Right ventricle myocardium inferior (tissue), 1 donor: ENCODE results near the gene ZNF414. TPM values are rescaled to one million over a fixed set of nuclear protein-coding genes. Genes with fewer than 3 reads are reported as not detected.
"Not testable (repeated sequence)": the region's sequence is repeated elsewhere in the genome, so short reads cannot be mapped to it uniquely, and the experiment has no call there.

ENCODE experiments used
- ATAC-seq: fragments of 200-7000 bp; cut with Tn5 transposase; one replicate; pipeline ENCODE4 v1.9.1; 2020; ENCODE audit warnings: mild to moderate bottlenecking, moderate library complexity
- DNase-seq: peaks from one replicate; pipeline ENCODE4 v3.0.0; 2021; ENCODE audit errors: missing footprints
- intact Hi-C: fragments of 100-400 bp; cut with DNase I; formaldehyde crosslinking; loops from one replicate; pipeline ENCODE4 v1.11.0; 2022
- total RNA-seq: library from RNA; stranded (reverse); fragmentation: NEBNext Ultra II Directional; extraction: Animal tissue kit (Norgen Biotek cat#: 25700); gene quantifications from one replicate; pipeline ENCODE4 v1.2.1, GENCODE V29; 2021
- donor health status: DM: no; HTN: yes; CAD: no; lungs with severe emphysema.

Gene ZNF414
- total RNA-seq, 1 donor from 2014 or later = 9.8 TPM

DNA sequence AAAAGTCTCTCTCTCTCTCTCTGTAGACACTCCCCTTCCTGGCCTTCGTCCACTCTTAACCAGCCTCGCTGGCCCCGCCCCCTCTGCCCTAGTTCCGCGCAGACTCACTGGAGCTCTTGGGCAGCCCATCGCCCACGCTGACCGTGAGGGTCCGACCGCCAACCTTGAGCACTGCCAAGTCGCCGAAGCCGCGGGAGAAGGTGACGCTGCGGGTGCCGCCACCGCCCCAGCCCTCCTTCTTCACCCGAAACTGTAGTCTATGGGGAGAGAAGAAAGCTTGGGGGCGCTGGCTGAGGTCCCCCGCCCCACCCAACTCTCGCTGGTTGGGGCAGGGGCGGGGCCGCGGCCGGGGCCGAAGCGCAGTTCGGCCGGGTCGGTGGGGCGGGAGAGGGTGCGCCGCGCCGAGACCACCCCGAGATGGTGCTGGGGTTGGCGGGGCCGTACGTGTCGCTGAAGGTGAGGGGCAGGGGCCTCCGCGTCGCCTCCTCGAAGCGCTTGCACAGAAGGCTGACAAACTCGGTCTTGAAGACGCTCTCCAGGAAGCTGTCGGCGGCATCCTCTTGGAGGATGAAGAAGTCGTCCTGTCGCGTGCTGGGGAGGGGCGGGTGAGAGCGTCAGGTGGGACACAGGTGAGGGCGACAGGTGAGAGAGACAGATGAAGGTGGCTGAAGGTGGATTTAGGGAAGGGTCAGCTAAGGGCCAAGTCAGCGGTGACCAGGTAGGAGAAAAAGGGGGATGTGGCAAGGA, 12.6 kb upstream of the ZNF414 start:
- peak; percentile 91 for DNase-seq
- intact Hi-C loops = no loop called here
- ATAC-seq = peak; percentile 78

DNA sequence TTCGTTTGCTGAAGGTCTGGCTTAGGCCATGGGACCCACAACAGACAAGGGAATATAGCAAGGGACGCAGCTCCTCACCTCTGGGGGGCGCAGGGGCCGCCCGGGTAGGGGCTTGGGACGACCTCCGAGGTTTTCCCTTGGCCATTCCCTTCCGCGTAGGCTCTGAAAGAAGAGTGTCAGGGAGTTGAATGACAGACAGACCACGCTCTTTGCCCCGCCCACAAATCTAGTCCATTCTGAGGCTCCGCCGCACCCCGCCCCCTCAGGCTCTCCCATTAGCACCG, 11.4 kb upstream of the ZNF414 start:
- intact Hi-C loops = no loop called here
- no peak for ATAC-seq

DNA sequence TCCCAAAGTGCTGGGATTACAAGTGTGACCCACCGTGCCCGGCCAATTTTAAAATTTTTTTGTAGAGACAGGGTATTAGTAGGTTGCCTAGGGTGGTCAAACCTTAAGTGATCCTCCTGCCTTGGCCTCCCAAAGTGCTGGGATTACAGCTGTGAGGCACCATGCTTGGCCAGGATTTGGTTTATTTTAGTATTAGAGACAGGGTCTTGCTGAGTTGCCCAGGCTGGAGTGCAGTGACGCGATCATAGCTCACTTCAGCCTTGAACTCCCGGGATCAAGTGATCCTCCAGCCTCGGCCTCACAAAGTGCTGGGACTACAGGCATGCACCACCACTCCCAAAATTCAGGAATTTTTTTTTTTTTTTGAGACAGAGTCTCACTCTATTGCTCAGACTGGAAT, 5.4 kb upstream of the ZNF414 start:
- intact Hi-C loops = loop anchor here (10.0 kb wide), 1 partner anchor 255 kb away; no protein-coding TSS in a partner anchor
- DNase-seq (peak; percentile 30), ATAC-seq (no peak)

More for the DNA sequence above, 11.4 kb upstream of the ZNF414 start:
- no peak for DNase-seq

DNA sequence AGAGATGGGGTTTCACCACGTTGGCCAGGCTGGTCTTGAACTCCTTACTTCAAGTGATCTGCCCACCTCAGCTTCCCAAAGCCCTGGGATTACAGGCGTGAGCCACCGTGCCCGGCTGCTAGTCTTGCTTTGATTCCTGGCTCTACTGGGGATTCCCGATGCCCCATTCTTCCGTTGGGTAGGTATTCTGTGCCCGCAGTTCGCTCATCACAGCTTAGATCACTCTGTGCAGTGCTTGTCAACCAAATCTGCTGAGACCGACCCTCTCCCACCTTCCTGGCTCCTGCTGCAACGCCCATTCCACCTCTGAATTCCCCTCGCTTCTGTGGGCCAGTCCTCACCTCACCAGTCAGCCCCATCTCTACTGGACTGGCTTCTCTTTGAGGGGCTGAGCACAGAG, 4.6 kb upstream of the ZNF414 start:
- ATAC-seq (no peak), DNase-seq (peak; percentile 14)
- intact Hi-C loops = loop anchor here (10.0 kb wide), 1 partner anchor 254 kb away; no protein-coding TSS in a partner anchor

DNA sequence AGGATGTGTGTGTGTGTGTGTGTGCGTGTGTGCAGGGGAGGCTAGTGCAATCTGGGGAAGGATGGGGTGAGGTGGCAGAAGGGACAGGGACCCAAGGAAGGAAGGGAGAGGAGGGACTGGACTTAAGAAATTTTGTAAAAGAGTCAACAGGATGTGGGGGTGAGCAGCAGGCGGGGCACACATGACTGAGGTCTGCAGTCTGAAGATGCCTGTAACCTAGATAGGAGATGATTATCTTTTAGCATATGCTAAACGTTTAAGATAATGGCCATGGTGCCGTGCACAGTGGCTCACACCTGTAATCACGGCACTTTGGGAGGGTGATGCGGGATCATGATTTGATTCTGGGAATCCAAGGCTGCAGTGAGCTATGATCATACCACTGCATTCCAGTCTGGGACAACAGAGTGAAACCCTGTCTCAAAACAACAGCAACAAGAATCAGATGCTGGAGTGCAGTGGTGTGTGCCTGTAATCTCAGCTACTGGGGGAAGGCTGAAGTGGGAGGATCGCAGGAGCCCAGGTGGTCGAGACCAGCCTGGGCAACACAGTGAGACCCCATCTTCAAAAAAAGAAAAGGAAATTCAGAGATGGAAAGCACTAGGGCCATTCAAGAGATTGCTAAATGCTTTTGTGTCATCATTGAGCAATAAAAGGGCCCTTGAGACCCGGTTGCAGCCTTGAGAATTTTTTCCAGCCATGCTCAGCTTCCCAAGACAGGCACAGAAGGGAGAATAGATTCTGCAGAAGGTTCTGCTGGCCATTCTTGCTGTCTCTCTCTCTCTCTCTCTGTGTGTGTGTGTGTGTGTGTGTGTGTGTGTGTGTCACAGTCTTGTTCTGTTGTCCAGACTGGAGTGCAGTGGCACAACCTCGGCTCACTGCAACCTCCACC, 3.8 kb upstream of the ZNF414 start:
- ATAC-seq (no peak), DNase-seq (peak; percentile 30)
- intact Hi-C loops = loop anchor here (10.0 kb wide), 1 partner anchor 253 kb away; no protein-coding TSS in a partner anchor

DNA sequence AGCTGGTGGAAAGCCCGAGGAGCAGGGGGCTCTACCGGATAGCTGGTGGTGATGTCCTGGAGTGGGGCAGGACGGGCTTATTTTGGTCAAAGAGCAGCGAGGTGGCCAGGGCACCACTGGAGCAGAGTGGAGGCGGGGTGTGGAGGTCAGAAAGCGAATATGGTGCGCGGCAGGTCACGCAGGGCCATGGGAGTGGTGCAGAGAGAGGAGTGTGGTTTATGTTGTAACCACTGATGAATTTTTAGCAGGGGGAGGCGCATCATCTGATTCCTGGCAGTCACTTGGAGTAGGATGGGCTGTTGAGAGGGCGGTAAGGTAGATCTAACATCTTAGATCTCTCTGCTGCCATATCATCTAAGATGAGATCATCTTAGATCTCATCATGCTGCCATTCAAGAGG, 1.4 kb upstream of the ZNF414 start:
- peak; percentile 72 for DNase-seq
- no peak for ATAC-seq
- intact Hi-C loops = loop anchor here (10.0 kb wide), 1 partner anchor 251 kb away; no protein-coding TSS in a partner anchor

DNA sequence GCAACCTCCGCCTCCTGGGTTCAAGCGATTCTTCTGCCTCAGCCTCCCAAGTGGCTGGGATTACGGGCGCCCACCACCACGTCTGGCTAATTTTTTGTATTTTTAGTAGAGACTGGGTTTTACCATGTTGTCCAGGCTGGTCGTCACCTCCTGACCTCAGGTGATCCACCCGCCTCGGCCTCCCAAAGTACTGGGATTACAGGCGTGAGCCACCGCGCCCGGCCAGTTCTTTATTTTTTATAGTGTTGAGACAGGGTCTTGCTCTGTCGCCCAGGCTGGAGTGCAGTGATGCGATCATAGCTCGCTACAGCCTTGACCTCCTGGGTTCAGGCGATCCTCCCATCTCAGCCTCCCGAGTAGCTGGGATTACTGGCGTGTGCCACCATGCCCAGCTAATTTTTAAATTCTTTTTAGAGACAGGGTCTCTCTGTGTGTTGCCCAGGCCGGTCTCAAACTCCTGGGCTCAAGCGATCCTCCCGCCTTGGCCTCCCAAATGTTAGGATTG, 590 bp upstream of the ZNF414 start:
- ATAC-seq = not testable (repeated sequence)
- peak; percentile 58 for DNase-seq
- intact Hi-C loops = loop anchor here (1.0 to 10.0 kb wide), 2 partner anchors 250 to 594 kb away; partner anchors contain the start of gene SNAPC2

DNA sequence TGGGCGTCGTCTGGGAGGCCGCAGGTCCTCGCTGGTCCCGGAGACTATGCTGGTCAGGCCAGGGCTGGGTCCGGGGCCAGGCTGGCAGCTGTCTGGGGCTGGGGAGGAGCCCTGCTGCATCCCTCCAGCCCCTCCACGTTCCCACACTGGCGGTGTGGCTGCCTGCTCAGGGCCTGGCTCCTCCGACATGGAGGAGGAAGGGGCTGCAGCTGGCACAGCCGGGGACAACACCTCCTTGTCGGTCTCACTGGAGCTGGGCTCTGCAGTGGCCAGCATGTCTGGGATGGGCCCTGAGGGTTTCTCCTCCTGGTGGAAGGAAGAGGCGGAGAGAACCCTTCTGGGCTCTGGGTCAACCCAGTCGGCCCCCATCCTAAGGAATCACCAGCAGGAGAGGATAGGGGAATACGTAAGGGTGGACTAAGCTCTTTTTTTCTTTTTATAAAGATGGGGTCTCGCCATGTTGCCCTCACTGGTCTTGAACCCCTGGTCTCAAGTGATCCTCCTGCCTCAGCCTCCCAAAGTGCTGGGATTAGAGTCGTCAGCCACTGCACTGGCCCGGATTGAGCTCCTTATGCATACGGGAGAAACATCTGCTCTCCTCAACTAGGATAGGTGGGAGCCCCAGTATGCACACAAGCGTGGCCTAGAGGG, 806 bp downstream of the ZNF414 start:
- ATAC-seq (no peak), DNase-seq (no peak)
- intact Hi-C loops = loop anchor here (2.0 to 10.0 kb wide), 2 partner anchors 100 to 248 kb away; partner anchors contain the start of gene MARCHF2

DNA sequence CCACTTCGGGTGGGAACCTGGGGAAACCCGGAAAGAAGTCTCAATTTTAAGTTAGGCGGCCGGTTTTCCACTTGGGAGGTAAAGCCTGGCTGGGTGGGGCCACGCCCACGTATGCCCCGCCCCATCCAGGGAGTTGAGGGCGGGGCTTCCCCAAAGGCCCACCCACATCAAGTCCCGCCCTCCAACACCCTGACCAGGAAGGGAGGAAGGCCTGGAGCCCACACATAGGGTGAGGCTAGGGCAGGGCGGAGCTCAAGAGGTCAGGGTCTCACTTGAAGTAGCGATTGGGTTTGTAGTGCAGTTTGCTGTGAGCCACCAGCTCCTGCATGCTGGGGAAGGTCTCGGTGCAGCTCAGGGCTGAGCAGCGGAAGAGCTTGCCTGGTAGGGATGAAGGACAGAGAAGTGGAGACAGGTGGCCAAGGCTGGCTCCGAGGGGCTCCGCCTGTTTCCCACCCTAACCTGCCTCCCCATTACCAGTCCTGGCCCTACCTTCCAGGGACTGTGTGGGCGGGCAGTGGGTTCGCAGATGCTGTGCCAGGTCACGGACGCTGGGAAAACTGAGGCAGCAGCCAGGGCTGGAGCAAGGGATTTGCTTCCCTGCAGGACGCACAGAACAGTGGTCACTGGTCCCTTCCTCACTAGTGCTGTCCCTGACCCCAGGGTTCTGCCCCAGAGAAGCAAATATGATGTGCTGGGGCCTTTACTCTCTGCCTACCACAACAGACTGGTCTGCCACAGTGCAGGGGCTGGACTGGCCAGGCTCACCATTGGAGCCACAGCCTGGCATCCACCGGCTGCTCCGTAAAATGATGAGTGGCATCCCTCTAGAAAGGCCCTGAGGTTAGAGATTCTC, 1.6 kb downstream of the ZNF414 start:
- intact Hi-C loops = loop anchor here (2.0 to 10.0 kb wide), 2 partner anchors 100 to 248 kb away; partner anchors contain the start of gene MARCHF2
- no peak for ATAC-seq
- no peak for DNase-seq

DNA sequence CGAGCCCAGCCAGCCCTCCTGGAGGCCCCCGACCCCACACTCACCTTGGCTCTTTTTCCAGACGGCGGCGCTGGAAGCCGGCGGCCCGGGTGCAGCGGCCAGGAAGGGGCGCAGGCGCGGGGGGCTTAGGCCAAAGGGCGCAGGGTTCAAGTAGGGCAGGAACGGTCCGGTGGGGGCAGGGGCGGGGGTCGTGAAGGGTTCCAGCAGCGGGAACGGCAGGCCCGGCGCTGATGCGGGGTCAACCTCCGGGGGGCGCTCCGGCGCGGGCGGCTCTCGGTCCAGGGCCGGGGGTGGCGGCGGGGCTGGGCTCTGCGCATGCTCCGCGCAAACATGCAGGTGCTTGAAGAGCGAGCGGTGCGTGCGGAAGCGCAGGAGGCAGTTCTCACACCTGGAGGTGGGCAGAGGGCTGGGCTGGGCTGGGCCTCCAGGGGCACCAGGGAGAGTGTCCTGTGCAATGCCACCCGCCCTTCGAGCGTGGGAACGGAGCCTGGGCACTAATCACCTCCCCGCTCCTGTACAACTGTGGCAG, 2.3 kb downstream of the ZNF414 start:
- intact Hi-C loops = loop anchor here (2.0 to 10.0 kb wide), 2 partner anchors 99 to 247 kb away; partner anchors contain the start of gene MARCHF2

DNA sequence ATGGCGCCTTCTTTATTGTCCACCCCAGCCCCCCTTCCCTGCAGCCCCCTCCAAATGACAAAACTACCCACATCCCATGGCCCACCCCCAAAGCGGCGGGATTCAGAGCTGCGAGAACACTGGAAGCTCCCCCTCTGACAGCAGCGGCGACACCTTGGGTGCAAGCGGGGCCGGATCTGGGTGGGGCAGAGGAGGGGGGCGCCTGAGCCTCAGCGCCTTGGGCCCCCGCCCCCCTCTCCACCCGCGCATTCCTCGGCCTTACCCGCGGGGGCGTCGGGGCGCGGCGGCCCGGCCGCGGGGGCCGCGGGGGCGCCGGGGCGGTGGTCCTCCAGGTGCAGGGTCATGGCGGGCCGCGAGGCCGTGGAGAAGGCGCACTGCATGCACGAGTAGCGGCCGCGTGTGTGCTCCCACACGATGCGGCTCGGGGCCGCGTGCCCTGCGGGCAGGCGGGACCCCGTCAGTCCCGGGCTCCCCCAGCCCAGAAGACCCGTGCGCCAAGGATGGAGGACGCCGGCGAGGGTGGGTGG, 3.3 kb downstream of the ZNF414 start:
- ATAC-seq (no peak), DNase-seq (no peak)
- intact Hi-C loops = loop anchor here (10.0 kb wide), 1 partner anchor 246 kb away; no protein-coding TSS in a partner anchor

More for the DNA sequence above, 2.3 kb downstream of the ZNF414 start:
- DNase-seq = no peak
- no peak for ATAC-seq

DNA sequence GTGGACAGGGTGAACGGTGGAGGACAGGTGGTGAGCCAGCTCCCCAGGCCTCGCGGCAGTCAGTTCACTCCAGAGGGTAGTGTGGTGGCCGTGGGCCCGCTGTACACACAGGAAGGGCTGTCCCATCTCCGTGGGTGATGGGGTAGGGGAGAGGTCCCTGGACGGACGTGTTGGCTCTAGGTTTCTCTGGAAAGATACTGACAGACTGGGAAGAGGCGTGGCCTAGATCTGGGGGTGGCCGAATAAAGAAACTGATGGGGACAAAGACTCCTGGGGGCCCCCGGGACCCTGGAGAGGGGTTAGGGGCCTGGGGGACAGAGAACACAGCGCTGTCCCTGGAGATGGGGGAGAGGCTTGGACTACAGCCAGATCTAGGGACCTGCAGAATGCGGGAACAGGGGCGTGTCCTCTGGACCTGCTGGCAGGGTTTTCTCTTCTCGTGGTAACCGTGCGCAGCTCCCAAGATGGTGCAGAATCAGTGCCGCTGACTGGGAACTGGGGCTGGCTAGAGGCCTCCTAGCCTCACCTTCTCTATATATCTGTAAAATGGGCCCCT, 7.5 kb downstream of the ZNF414 start:
- ATAC-seq = peak; percentile 48
- intact Hi-C loops = loop anchor here (2.0 to 5.0 kb wide), 2 partner anchors 49 to 152 kb away; no protein-coding TSS in a partner anchor

DNA sequence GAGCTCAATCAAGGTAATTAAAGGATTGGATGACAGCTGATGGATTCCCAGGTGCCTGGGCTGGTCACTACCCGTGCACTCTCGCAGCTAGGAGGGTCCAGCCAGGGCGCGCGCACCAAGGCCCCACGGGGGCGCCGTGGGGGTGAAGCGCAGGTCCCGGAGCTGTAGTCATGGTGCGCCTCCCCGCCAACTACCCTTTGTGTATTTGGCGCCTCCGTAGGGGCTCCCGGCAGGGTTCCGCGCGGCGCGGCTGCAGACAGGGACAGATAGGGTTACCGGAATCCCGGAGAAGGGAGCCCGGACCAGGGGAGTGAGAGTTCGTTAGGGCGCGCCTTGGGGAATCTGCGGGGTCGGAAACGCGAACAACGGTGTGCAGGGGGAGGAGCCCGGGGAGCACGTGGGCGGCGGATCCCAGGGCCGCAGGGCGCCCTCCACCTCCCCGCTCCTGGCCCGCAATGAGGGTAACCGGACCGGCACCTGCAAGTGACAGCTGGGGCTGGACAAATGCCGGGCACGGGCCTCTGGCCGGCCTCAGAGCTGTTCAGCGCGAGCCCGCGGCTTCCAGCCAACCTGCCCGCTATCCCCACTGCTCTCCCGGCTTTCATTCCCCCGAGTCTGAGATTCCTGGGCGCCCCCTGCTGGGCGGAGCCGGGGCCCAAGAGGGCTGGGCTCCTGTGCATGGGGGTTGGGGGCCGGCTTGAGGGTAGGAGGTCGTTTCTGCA, 8.1 kb downstream of the ZNF414 start:
- intact Hi-C loops = loop anchor here (2.0 to 5.0 kb wide), 2 partner anchors 49 to 151 kb away; no protein-coding TSS in a partner anchor

More for the DNA sequence above, 7.5 kb downstream of the ZNF414 start:
- no peak for DNase-seq

DNA sequence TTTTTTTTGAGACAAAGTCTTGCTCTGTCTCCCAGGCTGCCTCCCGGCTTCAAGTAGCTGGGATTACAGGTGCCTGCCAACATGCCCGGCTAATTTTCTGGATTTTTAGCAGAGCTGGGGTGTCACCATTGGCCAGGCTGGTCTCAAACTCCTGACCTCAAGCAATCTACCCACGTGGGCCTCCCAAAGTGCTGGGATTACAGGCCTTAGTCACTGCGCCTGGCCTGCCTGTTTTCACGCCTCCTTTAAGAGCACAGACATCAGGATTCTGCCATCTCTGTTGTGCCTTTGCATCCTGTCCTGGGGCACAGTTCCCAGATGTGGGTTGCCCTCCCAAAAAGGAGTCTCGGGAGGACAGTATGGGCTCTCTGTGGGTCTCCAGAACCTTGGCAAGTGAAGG, 9.0 kb downstream of the ZNF414 start:
- intact Hi-C loops = loop anchor here (5.0 kb wide), 1 partner anchor 48 kb away; no protein-coding TSS in a partner anchor
- ATAC-seq (no peak), DNase-seq (no peak)

More for the DNA sequence above, 8.1 kb downstream of the ZNF414 start:
- peak; percentile 86 for ATAC-seq
- DNase-seq = peak; percentile 93

DNA sequence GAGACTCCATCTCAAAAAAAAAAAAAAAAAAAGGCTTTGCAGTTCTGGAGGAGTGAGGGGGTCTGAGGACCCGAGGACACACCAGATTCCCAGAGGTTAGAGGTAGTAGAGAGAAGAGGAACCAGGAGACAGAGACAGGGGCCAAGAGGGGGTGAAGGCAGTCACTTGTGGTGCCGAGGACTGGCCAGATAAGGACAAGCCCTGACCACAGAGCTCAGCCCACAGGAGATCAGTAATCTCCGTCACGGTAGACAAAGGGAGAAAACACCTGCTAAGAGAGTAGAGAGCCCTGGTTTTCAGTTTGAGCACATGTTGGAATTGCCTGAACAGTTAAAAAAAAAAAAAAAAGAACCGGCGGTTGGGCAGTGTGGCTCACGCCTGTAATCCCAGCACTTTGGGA, 9.8 kb downstream of the ZNF414 start:
- intact Hi-C loops = no loop called here
- DNase-seq = no peak
- no peak for ATAC-seq

DNA sequence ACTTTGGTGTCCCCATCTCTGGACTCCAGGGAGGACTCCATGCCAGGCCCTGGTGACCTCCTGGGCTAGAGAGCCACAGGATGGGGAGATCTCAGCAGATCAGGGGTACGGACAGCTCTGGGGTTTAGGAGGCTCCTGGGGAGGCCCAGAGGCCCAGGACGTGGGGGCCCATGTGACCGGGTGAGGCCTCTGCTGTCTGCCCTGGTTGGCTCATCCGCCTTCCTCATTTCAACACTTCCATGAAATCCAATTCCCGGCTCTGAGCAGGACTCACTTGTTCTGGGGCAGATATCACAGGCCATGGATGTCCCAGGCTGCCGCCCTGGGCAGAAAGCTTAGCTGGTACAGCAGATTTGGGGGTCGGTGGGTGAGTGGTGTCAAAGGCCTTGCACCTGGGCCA, 10.5 kb downstream of the ZNF414 start:
- intact Hi-C loops = no loop called here
- DNase-seq (no peak), ATAC-seq (no peak)
